Endothelial cell of umbilical vein (primary cell): ENCODE results near the gene SPATA24. TPM values are rescaled to one million over a fixed set of nuclear protein-coding genes. Genes with fewer than 3 reads are reported as not detected.
"Not testable (repeated sequence)": the region's sequence is repeated elsewhere in the genome, so short reads cannot be mapped to it uniquely, and the experiment has no call there.

Experiments used
- BruUV-seq: library from RNA; stranded (reverse); fragments of 400-500 nt; replicated peaks from 2 replicates; lab custom pipeline; 2021; lab: Mats Ljungman, UMichigan
- CTCF ChIA-PET: fragments of 300-600, 350-600 bp; sonication (Branson Sonifier 250); formaldehyde crosslinking; loops from one replicate; lab custom pipeline; 2021; ENCODE audit warnings: antibody characterized with exemption, inconsistent platforms; lab: Charles Lee
- POLR2A ChIA-PET: fragments of 300-600, 350-600 bp; sonication (Branson Sonifier 250); formaldehyde crosslinking; loops from one replicate; lab custom pipeline; 2021; ENCODE audit warnings: antibody characterized with exemption, inconsistent platforms; lab: Charles Lee
- DNase-seq: peaks from one replicate; pipeline ENCODE4 v3.0.0-alpha.2; 2011; ENCODE audit warnings: low read depth, low spot score
- FAIRE-seq: peaks from 2 replicates; lab custom pipeline; 2011; peaks lifted over from hg19 to GRCh38; lab: Jason Lieb, UNC
- H2AFZ ChIP-seq: 2 replicates; pipeline ENCODE4 v1.6.0; 2012; ENCODE audit warnings: low read depth, low read length, control low read depth, inconsistent platforms
- H3K27ac ChIP-seq: 2 replicates; pipeline ENCODE4 v1.5.1; 2011; ENCODE audit warnings: low read depth, mild to moderate bottlenecking, control low read depth, low read length, moderate library complexity; ENCODE audit not compliant: insufficient read depth
- H3K27me3 ChIP-seq, 2 experiments: 2 replicates each; pipeline versions ENCODE4 v1.6.0 to v1.6.1; 2011; ENCODE audit warnings: low read length in 2 of 2, mixed read lengths in 1 of 2; ENCODE audit not compliant: control insufficient read depth in 2 of 2, insufficient read depth in 2 of 2
- H3K36me3 ChIP-seq, 2 experiments: 2 replicates in 1 of 2; 3 replicates in 1 of 2; pipeline ENCODE4 v1.5.1; 2011; ENCODE audit warnings: low read length in 2 of 2, mild to moderate bottlenecking in 1 of 2, moderate library complexity in 1 of 2; ENCODE audit not compliant: control insufficient read depth in 2 of 2, insufficient read depth in 2 of 2; ENCODE audit errors: extremely low read depth in 1 of 2
- H3K4me1 ChIP-seq: 3 replicates; pipeline ENCODE4 v1.5.1; 2011; ENCODE audit warnings: mild to moderate bottlenecking, low read length; ENCODE audit not compliant: control insufficient read depth, insufficient read depth; ENCODE audit errors: extremely low read depth
- H3K4me2 ChIP-seq: 2 replicates; pipeline ENCODE4 v1.6.1; 2011; ENCODE audit warnings: low read length, control low read depth, mixed read lengths; ENCODE audit not compliant: insufficient read depth
- H3K4me3 ChIP-seq, 3 experiments: fragments of 200-600 bp in 1 of 3; sonication (generic), shearing (Covaris generic) in 1 of 3; replicated peaks in 1 of 3; 2 replicates each; pipeline ENCODE4 v1.5.1; 2011 to 2016; ENCODE audit warnings: control low read depth in 3 of 3, low read length in 3 of 3, mild to moderate bottlenecking in 2 of 3, inconsistent platforms in 1 of 3, low read depth in 1 of 3, moderate library complexity in 1 of 3; ENCODE audit not compliant: insufficient read depth in 1 of 3
- H3K79me2 ChIP-seq: 2 replicates; pipeline ENCODE4 v1.6.0; 2012; ENCODE audit warnings: low read length, inconsistent platforms; ENCODE audit not compliant: control insufficient read depth, insufficient read depth
- H3K9ac ChIP-seq: replicated peaks from 2 replicates; pipeline ENCODE3; 2011; ENCODE audit warnings: low read length, control low read depth; ENCODE audit not compliant: insufficient read depth; ENCODE audit errors: extremely low read depth
- H3K9me1 ChIP-seq: replicated peaks from 3 replicates; pipeline ENCODE4 v1.6.0; 2011; ENCODE audit warnings: mild to moderate bottlenecking, low read length; ENCODE audit not compliant: control insufficient read depth, insufficient read depth; ENCODE audit errors: extremely low read depth
- H3K9me3 ChIP-seq: replicated peaks from 2 replicates; pipeline ENCODE4 v1.5.1; 2012; ENCODE audit warnings: low read length, inconsistent platforms; ENCODE audit not compliant: control insufficient read depth, insufficient read depth
- H4K20me1 ChIP-seq: replicated peaks from 2 replicates; pipeline ENCODE3; 2011; ENCODE audit warnings: mild to moderate bottlenecking, low read length; ENCODE audit not compliant: control insufficient read depth, insufficient read depth; ENCODE audit errors: extremely low read depth
- CTCF ChIP-seq, 2 donors: IDR thresholded peaks; 1 replicate in 1 of 2; 2 replicates in 1 of 2; pipeline ENCODE4 v1.5.1; 2011; ENCODE audit warnings: low read length in 2 of 2, mild to moderate bottlenecking in 2 of 2, moderate library complexity in 2 of 2, control low read depth in 1 of 2, inconsistent platforms in 1 of 2, low read depth in 1 of 2; ENCODE audit not compliant: insufficient read depth in 1 of 2; ENCODE audit errors: extremely low read depth in 1 of 2
- EZH2 ChIP-seq: IDR thresholded peaks from 2 replicates; pipeline ENCODE4 v1.6.1; 2012; ENCODE audit warnings: borderline replicate concordance, low read depth, mild to moderate bottlenecking, moderate library complexity, low read length, inconsistent platforms; ENCODE audit not compliant: severe bottlenecking
- FOS ChIP-seq: IDR thresholded peaks from 2 replicates; pipeline ENCODE4 v1.6.1; 2011; ENCODE audit warnings: mild to moderate bottlenecking, low read length, moderate library complexity, borderline replicate concordance; ENCODE audit not compliant: insufficient read depth
- GATA2 ChIP-seq: IDR thresholded peaks from 2 replicates; pipeline ENCODE4 v1.7.0; 2011; ENCODE audit warnings: low read depth, mild to moderate bottlenecking, moderate library complexity, mixed read lengths, low read length; ENCODE audit not compliant: insufficient read length, insufficient read depth
- JUN ChIP-seq: IDR thresholded peaks from 2 replicates; pipeline ENCODE4 v1.6.1; 2011; ENCODE audit warnings: borderline replicate concordance, low read depth; ENCODE audit not compliant: insufficient read length, insufficient read depth
- MAX ChIP-seq: IDR thresholded peaks from 2 replicates; pipeline ENCODE4 v1.6.1; 2011; ENCODE audit not compliant: insufficient read depth, insufficient read length
- MYC ChIP-seq: IDR thresholded peaks from one replicate; pipeline ENCODE4 v1.6.1; 2011; ENCODE audit warnings: mild to moderate bottlenecking, low read depth, low read length
- POLR2A ChIP-seq: IDR thresholded peaks from 2 replicates; pipeline ENCODE4 v1.6.1; 2012; ENCODE audit warnings: low read depth, mild to moderate bottlenecking, control low read depth, low read length
- POLR2AphosphoS5 ChIP-seq: IDR thresholded peaks from 2 replicates; pipeline ENCODE4 v1.6.1; 2012; ENCODE audit warnings: low read depth, mild to moderate bottlenecking, control low read depth, low read length, moderate library complexity; ENCODE audit not compliant: insufficient read depth
- dilution Hi-C: fragments of 300-500 bp; cut with MboI; formaldehyde crosslinking; loops from one replicate; pipeline ENCODE4 v1.15.0; 2019; ENCODE audit warnings: low sequenced_read_pairs; ENCODE audit not compliant: extremely low pct_ligation_motif_present
- intact Hi-C: fragments of 100-400 bp; cut with micrococcal nuclease; formaldehyde crosslinking; loops from one replicate; pipeline ENCODE4 v1.10.0; 2022
- polyA plus RNA-seq, 4 experiments: library from polyadenylated mRNA; depleted of rRNA in 3 of 4; stranded (reverse) in 3 of 4; unstranded in 1 of 4; fragments of >200 nt; gene quantifications; 2 replicates each; pipeline versions ENCODE4 v1.2.1 to v1.2.3, GENCODE V29; 2011 to 2012; ENCODE audit warnings: missing spikeins in 1 of 4
- total RNA-seq: library from RNA; stranded (reverse); gene quantifications from 2 replicates; pipeline ENCODE4 v1.2.3, GENCODE V29; 2021

SPATA24 gene
- total and polyA plus RNA-seq, 2 donors (not counting 3 experiments of a cell fraction or from before 2014, with no cell fraction given) = 3.2 to 7.9 TPM

- no peak overlapping the region for H3K4me2 ChIP-seq
- CTCF ChIA-PET = interaction anchor here (0.9 to 2.4 kb wide), 5 partner anchors 10 to 103 kb away, joined by 3 to 7 read pairs (median 4); no protein-coding TSS in a partner anchor
- FAIRE-seq = no peak
Observed at GRCh38 chr5:139410121-139410992, 6.5 kb upstream of the SPATA24 start.

GRCh38 chr5:139409116-139409515, 5.2 kb upstream of the SPATA24 start:
- BruUV-seq, dilution Hi-C loops, H3K79me2 ChIP-seq, H3K9me1 ChIP-seq, H3K4me1 ChIP-seq, H3K36me3 ChIP-seq, POLR2A ChIA-PET, DNase-seq, H3K9ac ChIP-seq, H3K27me3 ChIP-seq, H4K20me1 ChIP-seq, FAIRE-seq, H3K9me3 ChIP-seq, H3K4me2 ChIP-seq, H2AFZ ChIP-seq, H3K4me3 ChIP-seq, H3K27ac ChIP-seq: not testable (repeated sequence)
- CTCF ChIA-PET = interaction anchor here (0.9 to 1.6 kb wide), 3 partner anchors 9 to 13 kb away, joined by 3 to 4 read pairs (median 3); no protein-coding TSS in a partner anchor
- intact Hi-C loops = loop anchor here (10.0 kb wide), 1 partner anchor 214 kb away; the partner anchor contains the start of gene SIL1

More at GRCh38 chr5:139410121-139410992, 6.5 kb upstream of the SPATA24 start:
- Histone ChIP-seq H3K27me3 (no peaks in the 10 kb centered on the region), H2AFZ (no peak overlapping the region), H4K20me1 (no peaks in the 10 kb centered on the region), H3K9me3 (no peaks in the 10 kb centered on the region), H3K36me3 (peaks cover 2 to 4% of the 10 kb centered on the region in 2 experiments), H3K27ac (no peak overlapping the region), H3K9me1 (no peaks in the 10 kb centered on the region), H3K9ac (no peak overlapping the region), H3K79me2 (no peaks in the 10 kb centered on the region), H3K4me1 (no peaks in the 10 kb centered on the region), H3K4me3 (no peak overlapping the region)
- no peak for DNase-seq
- POLR2A ChIA-PET = interaction anchor here (0.5 kb wide), 1 partner anchor 111 kb away, joined by 3 read pairs; no protein-coding TSS in a partner anchor
- intact Hi-C loops = no loop called here
- TF ChIP-seq MYC (no peak), MAX (no peak), JUN (no peak), CTCF (IDR thresholded peaks at IDR 0.05; ENCODE audit: extremely low read depth in 1 of 2, insufficient read depth in 1 of 2, low read depth in 1 of 2, low read length in 2 of 2) (no peak), FOS (no peak), EZH2 (no peak), POLR2AphosphoS5 (no peak), GATA2 (no peak), POLR2A (no peak)
- no TSS peak for BruUV-seq
- dilution Hi-C loops = loop anchor here (10.0 kb wide), 1 partner anchor 114 kb away; no protein-coding TSS in a partner anchor
